ENCODE measurements around the gene HES1. TPM values are rescaled to one million over a fixed set of nuclear protein-coding genes. Genes with fewer than 3 reads are reported as not detected.

Gene HES1
- total RNA-seq, 4 donors from 2014 or later, result 23.1 to 50.9 (median 41.2) TPM

GRCh38 chr3:194184801-194185200 lies 48.9 kb downstream of the HES1 start:
- H3K27ac ChIP-seq, result no peak overlapping the region
- H3K4me3 ChIP-seq, result no peak overlapping the region
- no peaks in the 10 kb centered on the region for H3K36me3 ChIP-seq
- no peaks in the 10 kb centered on the region for H3K9me3 ChIP-seq
- H3K27me3 ChIP-seq, result no peaks in the 10 kb centered on the region
- H3K4me1 ChIP-seq, result no peaks in the 10 kb centered on the region
- no peak for DNase-seq
- intact Hi-C loops (cut with DNase I; ENCODE audit: low total_unique reads), result no loop called here
- TF ChIP-seq CTCF (IDR thresholded peaks at IDR 0.05) (no peak), POLR2A (IDR thresholded peaks at IDR 0.05) (no peak)

- Histone ChIP-seq H3K36me3 (no peaks in the 10 kb centered on the region), H3K9me3 (no peaks in the 10 kb centered on the region), H3K4me3 (no peak overlapping the region), H3K27me3 (no peaks in the 10 kb centered on the region), H3K4me1 (no peaks in the 10 kb centered on the region), H3K27ac (no peak overlapping the region)
- no peak for TF ChIP-seq CTCF (IDR thresholded peaks at IDR 0.05)
- TF ChIP-seq POLR2A (IDR thresholded peaks at IDR 0.05), result no peak
- intact Hi-C loops (cut with DNase I; ENCODE audit: low total_unique reads), result no loop called here
- DNase-seq, result no peak
Measured at GRCh38 chr3:194185221-194185620, 49.3 kb downstream of the HES1 start.

- intact Hi-C loops (cut with DNase I; ENCODE audit: low total_unique reads), result no loop called here
- Histone ChIP-seq H3K36me3 (no peaks in the 10 kb centered on the region), H3K4me3 (no peak overlapping the region), H3K9me3 (no peaks in the 10 kb centered on the region), H3K27ac (no peak overlapping the region), H3K27me3 (no peaks in the 10 kb centered on the region), H3K4me1 (no peaks in the 10 kb centered on the region)
- TF ChIP-seq CTCF (IDR thresholded peaks at IDR 0.05) (no peak), POLR2A (IDR thresholded peaks at IDR 0.05) (no peak)
- DNase-seq, result no peak
Measured at GRCh38 chr3:194187233-194187944, 51.4 kb downstream of the HES1 start.

Small RNAs within 50 kb of the gene (small RNA-seq; reads per million reads assigned to genes)
- not detected for gene RN7SL215P

Other genes with a start within 250 kb of the HES1 start
- under 1 TPM in 1 of 4 donors, not detected in 3; 0.15 TPM for gene CPN2, start 215.2 kb downstream of the HES1 start, total RNA-seq
- under 1 TPM in 2 of 4 donors, not detected in 2; under 0.01 to 0.59 TPM for gene LRRC15, start 233.6 kb downstream of the HES1 start, total RNA-seq

Measured in uterus (tissue), 4 donors.